Measurements from ENCODE around the gene TLE3. TPM values are rescaled to one million over a fixed set of nuclear protein-coding genes. Genes with fewer than 3 reads are reported as not detected.

The TLE3 gene
- total and polyA plus RNA-seq, 2 of the 13 experiments (the other 11 are each of a cell fraction or from before 2014, with no cell fraction given): 11.9 to 13.8 TPM

DNA sequence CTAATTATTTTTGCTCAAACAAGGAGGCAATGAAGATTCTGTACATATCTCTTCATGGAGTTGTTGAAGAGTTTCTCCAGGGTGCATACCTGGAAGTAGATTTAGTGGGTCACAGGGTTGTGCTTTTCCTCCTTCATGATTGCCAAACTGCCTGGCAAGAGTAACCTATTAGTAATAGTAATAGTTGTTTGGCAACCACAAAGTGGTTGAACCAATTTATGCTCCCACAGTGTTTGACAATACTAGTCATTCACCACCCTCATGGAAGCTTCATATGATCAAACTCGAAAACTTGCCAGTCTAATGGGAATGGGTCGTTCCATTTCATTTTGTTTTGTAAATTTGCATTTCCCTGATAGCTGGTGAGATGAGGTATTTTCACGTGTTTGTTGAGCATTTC lies 57.8 kb downstream of the TLE3 start:
- ATAC-seq (no peak), FAIRE-seq (no peak), DNase-seq (ENCODE audit: low spot score) (no peak)
- in situ Hi-C loops (cut with HindIII; ENCODE audit: extremely low pct_ligation_motif_present, low pct_unique_long_range_greater_than_20kb) (no loop called here), intact Hi-C loops (cut with micrococcal nuclease; ENCODE audit: unreplicated experiment) (no loop called here)
- no peaks in the 10 kb centered on the region for H3K36me3 ChIP-seq (replicated peaks in 1 of 2; ENCODE audit: control insufficient read depth in 1 of 2, insufficient read depth in 2 of 2, low read length in 2 of 2)
- 0% methylated on average over 3 of the region's 3 CpGs for WGBS (ENCODE audit: low lambda C conversion rate)
- POLR2A ChIA-PET: no interaction called here
- H3K27me3 ChIP-seq (ENCODE audit: control insufficient read depth in 1 of 2, insufficient read depth in 2 of 2, low read length in 2 of 2): peaks cover 2 to 24% of the 10 kb centered on the region in 2 experiments; a peak in 4 of 5 replicates
- H3K4me3 ChIP-seq (replicated peaks in 1 of 3; ENCODE audit: insufficient read depth in 1 of 3, low read depth in 2 of 3, low read length in 3 of 3): no peak overlapping the region
- H3K9me3 ChIP-seq (ENCODE audit: low read length): no peaks in the 10 kb centered on the region
- BruUV-seq (replicated peaks): no TSS peak
- H3K4me2 ChIP-seq (ENCODE audit: low read depth, low read length): no peak overlapping the region
- H3K79me2 ChIP-seq (ENCODE audit: insufficient read depth, low read length): no peaks in the 10 kb centered on the region
- CTCF ChIA-PET (ENCODE audit: low intra/inter-chr PET ratio, low total read pairs): no interaction called here
- H3K27ac ChIP-seq (ENCODE audit: extremely low read length, insufficient read depth, low read length): no peak overlapping the region
- H4K20me1 ChIP-seq (ENCODE audit: insufficient read depth, low read length): 0 out of 2 replicates have a peak, but pooled peaks cover 2% of the 10 kb centered on the region
- H3K9ac ChIP-seq (ENCODE audit: insufficient read depth, low read depth, low read length): no peak overlapping the region
- H3K4me1 ChIP-seq (ENCODE audit: insufficient read depth, low read length): no peaks in the 10 kb centered on the region
- H2AFZ ChIP-seq (ENCODE audit: low read length): no peak overlapping the region
- no peak for TF ChIP-seq ZNF724P (CRISPR knock-in tag; IDR thresholded peaks at IDR 0.05; ENCODE audit: borderline replicate concordance)
- TF ChIP-seq NFYB (CRISPR knock-in tag; IDR thresholded peaks at IDR 0.05): no peak
- TF ChIP-seq GABPA (IDR thresholded peaks at IDR 0.05; ENCODE audit: low read depth, low read length): no peak
- TF ChIP-seq GABPA (CRISPR knock-in tag; IDR thresholded peaks at IDR 0.05; ENCODE audit: low read depth): no peak
- TF ChIP-seq ELF4 (CRISPR knock-in tag; IDR thresholded peaks at IDR 0.05; ENCODE audit: borderline replicate concordance): no peak
- TF ChIP-seq ZNF280B (CRISPR knock-in tag; IDR thresholded peaks at IDR 0.05; ENCODE audit: borderline replicate concordance): no peak
- TF ChIP-seq NFIB (CRISPR knock-in tag; IDR thresholded peaks at IDR 0.05; ENCODE audit: borderline replicate concordance): no peak
- TF ChIP-seq NFKBIZ (CRISPR knock-in tag; IDR thresholded peaks at IDR 0.05): no peak
- TF ChIP-seq IRF2 (CRISPR knock-in tag; IDR thresholded peaks at IDR 0.05): no peak
- TF ChIP-seq PAXIP1 (CRISPR knock-in tag; conservative IDR thresholded peaks at IDR 0.05): no peak
- no peak for TF ChIP-seq JARID2 (CRISPR knock-in tag; IDR thresholded peaks at IDR 0.05; ENCODE audit: insufficient replicate concordance)
- no peak for TF ChIP-seq ZC3H4 (CRISPR knock-in tag; IDR thresholded peaks at IDR 0.05; ENCODE audit: borderline replicate concordance)
- TF ChIP-seq MNT (IDR thresholded peaks at IDR 0.05): no peak
- TF ChIP-seq ZNF558 (CRISPR knock-in tag; IDR thresholded peaks at IDR 0.05; ENCODE audit: borderline replicate concordance): no peak
- TF ChIP-seq RFX1 (IDR thresholded peaks at IDR 0.05): no peak
- no peak for TF ChIP-seq ZNF546 (CRISPR knock-in tag; conservative IDR thresholded peaks at IDR 0.05)
